GM19238 (cell line): ENCODE data around the gene MORN5.

ENCODE experiments used
- DNase-seq: peaks from one replicate; pipeline ENCODE4 v3.0.0; 2011; ENCODE audit warnings: low spot score; ENCODE audit not compliant: insufficient read length

MORN5 gene

DNA sequence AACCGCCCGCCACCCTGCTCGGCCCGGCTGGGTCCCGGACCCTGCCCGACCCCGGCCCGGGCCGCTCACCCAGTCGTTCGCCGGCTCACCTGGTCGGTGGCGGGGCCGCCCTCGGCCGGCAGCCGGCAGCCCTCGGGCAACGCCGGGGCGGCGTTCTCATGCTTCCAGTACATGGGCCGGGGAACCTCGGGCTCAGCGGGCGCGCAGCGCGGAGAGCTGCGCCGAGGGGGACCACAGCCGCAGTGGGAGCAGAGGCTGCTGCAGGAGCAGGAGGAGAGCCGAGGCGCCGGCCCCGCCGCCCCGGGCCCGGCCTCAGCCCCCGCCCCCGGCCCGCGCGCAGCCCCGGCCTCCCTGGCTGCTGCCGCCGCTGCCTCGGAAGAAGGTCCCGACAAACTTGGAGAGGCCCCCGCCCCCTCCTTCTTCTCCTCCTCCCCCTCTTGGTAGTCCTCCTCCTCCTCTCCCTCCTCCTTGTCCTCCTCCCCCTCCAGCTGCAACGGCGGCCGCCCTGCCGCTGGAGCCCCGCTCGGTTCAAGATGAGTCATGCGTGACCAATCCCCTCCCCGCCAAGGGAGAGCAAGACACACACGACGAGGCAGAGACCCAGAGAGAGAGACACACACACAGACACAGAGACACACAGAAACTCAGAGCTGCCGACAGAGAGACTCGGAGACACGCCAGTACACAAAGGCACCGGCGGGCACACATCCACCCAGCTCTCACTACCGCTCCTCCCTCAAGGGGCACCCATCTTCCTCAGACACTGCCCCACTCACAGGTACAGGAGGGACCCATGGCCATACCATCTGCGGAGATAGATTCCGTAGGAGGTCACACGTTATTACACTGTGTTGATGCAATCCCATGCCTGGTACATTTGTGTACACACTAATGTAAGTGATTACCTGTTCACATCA is 69.1 kb downstream of the MORN5 start, which contains the start of gene LHX6:
TSS of gene LHX6 (minus strand) at position 390 of the 917 bp plus-strand sequence. CDS start at position 173, 217 bp downstream.
- DNase-seq, result no peak

DNA sequence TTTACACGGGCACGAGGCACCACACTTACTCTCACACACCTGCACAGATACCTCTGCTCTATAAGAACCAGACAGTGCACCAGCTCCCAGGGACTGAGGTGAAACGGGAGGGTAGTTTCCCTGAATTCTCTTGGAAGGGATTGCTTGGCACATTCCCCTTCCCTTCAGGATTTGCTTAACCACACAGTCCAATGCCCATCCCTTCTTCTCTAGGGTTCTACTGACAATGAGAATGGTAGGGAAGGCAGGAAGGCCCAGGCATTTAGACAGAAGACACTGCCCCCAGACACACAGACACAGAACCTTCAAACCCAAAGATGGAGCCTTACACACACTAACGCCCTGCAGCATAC is 69.8 kb downstream of the MORN5 start:
- no peak for DNase-seq

DNA sequence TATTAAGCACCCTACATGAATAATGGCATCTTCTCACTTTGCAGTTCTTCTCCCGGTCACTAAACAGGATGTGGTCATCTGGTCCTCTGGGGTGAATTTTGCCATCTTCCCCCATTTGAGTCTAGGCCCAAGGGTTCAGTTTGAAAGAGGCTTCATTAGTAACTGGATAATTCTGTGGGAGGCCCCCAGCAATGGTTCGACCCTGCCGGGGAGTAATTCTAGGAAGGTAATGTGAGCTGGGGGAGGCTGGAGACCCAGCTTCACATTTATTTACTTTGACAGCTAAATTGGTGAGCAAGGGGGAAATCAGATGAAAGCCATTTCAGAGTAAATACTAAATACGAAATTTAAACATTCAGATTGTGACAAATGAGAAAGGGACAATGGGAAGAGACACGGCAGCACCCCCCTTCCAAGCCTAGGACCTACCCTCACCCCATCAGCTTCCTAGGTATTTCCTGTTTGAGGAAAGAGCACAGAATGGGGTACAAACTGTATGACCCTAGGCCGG is 73.1 kb downstream of the MORN5 start:
- DNase-seq, result no peak

DNA sequence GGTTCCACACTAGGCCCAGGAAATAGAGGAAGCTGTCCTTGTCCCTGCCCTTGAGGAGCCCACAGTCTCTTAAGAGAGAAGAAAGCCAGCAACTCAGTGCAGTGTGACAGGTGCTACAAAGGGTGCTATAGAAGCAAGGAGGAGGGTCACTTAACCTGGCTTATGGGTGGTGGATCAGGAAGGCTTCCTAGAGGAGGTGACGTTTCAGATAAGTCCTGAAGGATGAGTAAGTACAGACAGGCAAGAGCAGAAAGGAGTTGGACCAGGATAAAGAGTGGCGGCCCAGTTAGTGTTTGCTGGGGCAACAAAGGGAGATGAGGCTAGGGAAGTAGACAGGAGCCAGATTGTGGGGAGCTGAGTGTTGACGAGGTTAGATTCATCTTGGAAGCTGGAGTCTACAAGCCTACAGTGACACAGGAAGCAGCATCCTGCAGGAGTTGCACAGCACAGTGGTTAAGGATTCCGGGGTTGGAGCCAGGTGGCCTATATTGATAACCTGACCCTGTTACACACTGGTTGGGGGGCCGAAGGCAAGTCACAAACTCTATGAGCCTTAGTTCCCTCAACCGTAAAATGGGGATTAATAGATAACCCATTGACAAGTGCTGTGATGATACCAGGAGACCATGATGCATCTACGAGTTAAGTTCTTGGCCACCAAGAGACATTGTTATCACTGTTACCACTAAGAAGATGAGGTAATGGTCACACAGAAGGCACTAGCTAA is 74.5 kb downstream of the MORN5 start:
- DNase-seq, result no peak

DNA sequence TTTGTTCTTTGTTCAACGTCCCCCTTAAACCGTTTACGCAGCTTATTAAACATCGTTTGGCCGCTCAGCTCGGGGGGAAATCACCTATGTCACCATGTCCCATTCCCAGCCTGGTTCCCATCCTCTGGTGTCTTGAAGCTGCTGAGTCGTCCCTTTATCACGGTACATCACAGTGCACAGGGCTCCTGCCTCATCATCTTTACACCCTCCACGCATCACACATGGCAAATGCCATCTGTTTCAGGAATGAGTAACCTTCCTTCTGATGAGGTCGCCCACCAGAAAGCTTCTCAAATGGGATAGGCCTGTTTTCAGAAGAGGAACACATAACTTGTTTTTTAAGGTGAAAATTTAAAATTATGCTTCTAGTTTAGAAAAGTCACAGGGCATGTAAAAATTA is 77.0 kb downstream of the MORN5 start:
- no peak for DNase-seq

DNA sequence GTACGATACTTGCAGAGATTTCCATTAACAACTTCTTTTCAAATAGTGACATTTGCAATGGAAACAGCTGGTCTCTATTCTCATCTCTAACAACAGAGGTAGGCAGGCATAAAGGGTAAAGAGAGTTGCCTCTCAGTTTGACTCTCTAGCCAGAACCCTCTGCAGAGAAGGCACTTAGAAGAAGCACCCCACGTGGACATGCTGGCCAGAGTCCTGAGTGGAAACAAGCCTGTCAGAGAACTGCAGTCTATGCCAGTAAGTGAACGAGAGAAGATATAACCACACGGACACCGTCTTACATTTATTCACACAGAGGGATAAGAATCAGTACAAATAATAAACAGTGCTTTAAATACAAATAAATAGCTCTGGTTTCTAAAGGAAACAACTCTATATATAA is 80.0 kb downstream of the MORN5 start:
- DNase-seq, result no peak

DNA sequence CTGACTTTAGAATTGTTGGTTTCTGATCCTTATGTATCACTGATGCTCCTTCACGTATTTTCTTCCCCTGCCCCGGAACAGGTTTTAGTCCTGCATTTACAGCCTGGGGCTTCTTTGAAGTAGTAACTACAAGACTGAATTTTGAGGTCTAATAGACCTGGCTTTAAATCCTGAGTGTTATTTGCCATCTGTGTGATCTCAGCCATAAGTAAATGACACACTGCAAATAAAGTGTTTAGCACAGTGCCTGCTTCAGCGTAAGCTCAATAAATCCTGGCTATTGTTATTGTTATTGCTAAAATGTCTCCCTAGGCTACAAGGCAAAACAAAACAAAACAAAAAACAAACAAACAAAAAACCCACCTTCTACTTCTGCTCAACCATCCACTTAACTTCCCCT is 84.6 kb downstream of the MORN5 start:
- no peak for DNase-seq

DNA sequence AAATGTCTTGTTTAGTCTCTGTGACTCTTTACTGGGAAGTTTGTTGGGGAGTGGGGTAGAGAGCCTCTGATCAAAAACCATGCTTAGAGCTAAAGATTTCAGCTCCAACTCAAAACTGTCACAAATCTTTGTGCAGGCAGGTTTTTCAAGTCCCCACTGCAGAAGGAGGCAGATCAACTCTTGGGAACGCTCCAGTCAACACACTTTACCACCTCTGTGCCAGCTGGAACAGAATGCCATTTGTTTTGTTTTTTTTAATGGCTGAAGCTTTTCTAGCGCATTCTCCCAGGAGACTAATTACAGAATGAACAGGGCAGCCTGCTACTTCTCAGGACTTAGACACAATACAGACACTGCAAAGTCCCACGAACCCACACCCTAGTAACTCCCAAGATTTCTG is 87.0 kb downstream of the MORN5 start:
- no peak for DNase-seq

DNA sequence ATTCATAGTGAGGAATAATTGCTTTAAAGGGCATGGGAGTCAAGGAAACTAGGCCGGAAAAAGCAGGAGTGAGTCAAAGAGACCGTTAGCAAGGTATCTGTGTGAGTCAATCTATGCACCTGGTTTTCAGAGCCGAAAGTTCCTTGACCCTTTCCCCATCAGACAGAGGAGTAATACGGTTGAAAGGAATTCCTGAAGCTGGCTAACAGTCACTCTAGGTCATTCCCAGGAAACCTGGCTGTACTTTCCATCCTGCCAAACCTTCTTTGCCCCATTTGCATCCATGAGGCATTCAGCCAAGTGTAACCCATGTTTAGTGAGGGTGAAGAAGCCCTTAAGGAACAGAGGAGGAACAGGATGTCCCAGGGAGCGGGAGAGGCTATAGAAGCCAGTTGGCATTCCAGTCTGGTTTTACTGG is 88.7 kb downstream of the MORN5 start:
- no peak for DNase-seq
